ENCODE measurements around the gene OR4N5. TPM values are rescaled to one million over a fixed set of nuclear protein-coding genes. Genes with fewer than 3 reads are reported as not detected.
A peak's percentile ranks its signal among the peaks of the same experiment; 100 is the strongest.

OR4N5 gene
- total RNA-seq, 2 donors from 2014 or later: not detected

DNA sequence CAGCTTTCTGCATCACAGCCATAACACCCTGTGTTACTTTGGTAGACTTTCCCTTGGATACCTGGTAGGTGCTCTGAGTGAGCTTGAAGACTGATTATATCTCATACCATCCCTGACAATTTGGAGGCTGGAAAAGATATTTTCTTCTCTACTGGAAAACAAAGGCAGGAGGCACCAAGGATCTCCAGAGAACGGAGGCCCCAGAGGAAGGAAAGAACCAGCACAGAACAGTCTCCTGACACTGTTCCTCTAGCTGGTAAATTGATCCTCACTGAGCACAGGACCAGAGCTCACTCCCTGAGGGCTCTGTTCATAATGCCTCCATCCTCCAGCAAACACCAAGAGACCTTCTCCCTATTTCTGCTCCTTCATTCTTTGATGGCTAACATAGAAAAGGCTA, 52.0 kb downstream of the OR4N5 start, which contains the start of gene OR11G2:
Gene OR11G2 (plus strand): TSS at position 301 of the 400 bp plus-strand sequence. CDS start 6,542 bp downstream, outside the sequence.
- Histone ChIP-seq H3K36me3 (ENCODE audit: control insufficient read depth, insufficient read depth, low read length) (no peaks in the 10 kb centered on the region), H3K4me1 (ENCODE audit: control insufficient read depth, insufficient read depth, low read length) (no peaks in the 10 kb centered on the region), H3K27me3 (ENCODE audit: control insufficient read depth, insufficient read depth, low read length, poor library complexity, severe bottlenecking) (no peaks in the 10 kb centered on the region), H3K9me3 (ENCODE audit: control insufficient read depth, low read length) (peaks cover 90% of the 10 kb centered on the region), H3K27ac (ENCODE audit: low read depth, low read length) (no peak within 1 kb of the TSS), H3K9ac (ENCODE audit: extremely low read depth, low read length, poor library complexity, severe bottlenecking) (no peak within 1 kb of the TSS), H3K4me3 (ENCODE audit: low read length) (no peak within 1 kb of the TSS)
- Mint-ChIP-seq H3K9me3 (peaks cover 94% of the 10 kb centered on the region), H3K4me1 (no peaks in the 10 kb centered on the region), H3K4me3 (no peak within 1 kb of the TSS), H3K36me3 (ENCODE audit: low read depth) (no peaks in the 10 kb centered on the region), H3K27ac (no peak within 1 kb of the TSS), H3K27me3 (ENCODE audit: insufficient read depth) (no peaks in the 10 kb centered on the region)
- 40% methylated on average over 1 of the region's 1 CpG; no CpG with 5 or more reads in 1 of the 2 experiments for WGBS, 2 experiments (ENCODE audit: insufficient coverage in 1 of 2, insufficient read length in 1 of 2)
- DNase-seq: no peak
- TF ChIP-seq, protein P1, sequence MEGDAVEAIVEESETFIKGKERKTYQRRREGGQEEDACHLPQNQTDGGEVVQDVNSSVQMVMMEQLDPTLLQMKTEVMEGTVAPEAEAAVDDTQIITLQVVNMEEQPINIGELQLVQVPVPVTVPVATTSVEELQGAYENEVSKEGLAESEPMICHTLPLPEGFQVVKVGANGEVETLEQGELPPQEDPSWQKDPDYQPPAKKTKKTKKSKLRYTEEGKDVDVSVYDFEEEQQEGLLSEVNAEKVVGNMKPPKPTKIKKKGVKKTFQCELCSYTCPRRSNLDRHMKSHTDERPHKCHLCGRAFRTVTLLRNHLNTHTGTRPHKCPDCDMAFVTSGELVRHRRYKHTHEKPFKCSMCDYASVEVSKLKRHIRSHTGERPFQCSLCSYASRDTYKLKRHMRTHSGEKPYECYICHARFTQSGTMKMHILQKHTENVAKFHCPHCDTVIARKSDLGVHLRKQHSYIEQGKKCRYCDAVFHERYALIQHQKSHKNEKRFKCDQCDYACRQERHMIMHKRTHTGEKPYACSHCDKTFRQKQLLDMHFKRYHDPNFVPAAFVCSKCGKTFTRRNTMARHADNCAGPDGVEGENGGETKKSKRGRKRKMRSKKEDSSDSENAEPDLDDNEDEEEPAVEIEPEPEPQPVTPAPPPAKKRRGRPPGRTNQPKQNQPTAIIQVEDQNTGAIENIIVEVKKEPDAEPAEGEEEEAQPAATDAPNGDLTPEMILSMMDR (conservative IDR thresholded peaks at IDR 0.05): no peak

DNA sequence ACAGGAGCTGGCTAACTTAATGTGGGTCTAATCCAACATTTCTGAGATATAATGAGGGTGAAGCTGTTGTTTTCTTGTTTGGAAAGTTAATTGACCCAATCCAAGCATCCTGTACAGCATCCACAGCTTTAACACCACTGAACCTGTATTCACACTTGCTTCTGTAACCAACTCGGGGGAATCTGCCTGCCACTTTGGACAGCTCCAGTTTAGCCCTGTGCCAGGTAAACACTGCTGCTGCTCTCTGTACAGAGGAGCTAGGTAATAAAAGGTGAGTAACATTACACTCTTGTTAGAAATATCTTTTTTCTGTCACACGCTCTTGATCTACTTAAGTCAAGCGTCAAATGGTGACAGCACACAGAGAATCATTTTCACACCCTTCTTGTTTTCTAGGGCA, 52.8 kb downstream of the OR4N5 start:
- TF ChIP-seq, protein P1 (conservative IDR thresholded peaks at IDR 0.05): no peak
- Histone ChIP-seq H3K4me3 (ENCODE audit: low read length) (no peak overlapping the region), H3K4me1 (ENCODE audit: control insufficient read depth, insufficient read depth, low read length) (no peaks in the 10 kb centered on the region), H3K27ac (ENCODE audit: low read depth, low read length) (no peak overlapping the region), H3K36me3 (ENCODE audit: control insufficient read depth, insufficient read depth, low read length) (no peaks in the 10 kb centered on the region), H3K27me3 (ENCODE audit: control insufficient read depth, insufficient read depth, low read length, poor library complexity, severe bottlenecking) (no peaks in the 10 kb centered on the region), H3K9ac (ENCODE audit: extremely low read depth, low read length, poor library complexity, severe bottlenecking) (no peak overlapping the region), H3K9me3 (ENCODE audit: control insufficient read depth, low read length) (peaks cover 90% of the 10 kb centered on the region)
- DNase-seq: no peak
- Mint-ChIP-seq H3K4me1 (no peaks in the 10 kb centered on the region), H3K27ac (no peak overlapping the region), H3K9me3 (peaks cover 94% of the 10 kb centered on the region), H3K36me3 (ENCODE audit: low read depth) (no peaks in the 10 kb centered on the region), H3K27me3 (ENCODE audit: insufficient read depth) (no peaks in the 10 kb centered on the region), H3K4me3 (no peak overlapping the region)
- 76 to 83% methylated on average over 2 to 3 of the region's 3 CpGs for WGBS, 2 experiments (ENCODE audit: insufficient coverage in 1 of 2, insufficient read length in 1 of 2)

GRCh38 chr14:20194101-20194500, 55.5 kb downstream of the OR4N5 start:
- Histone ChIP-seq H3K9me3 (ENCODE audit: control insufficient read depth, low read length) (peaks cover 79% of the 10 kb centered on the region), H3K27me3 (ENCODE audit: control insufficient read depth, insufficient read depth, low read length, poor library complexity, severe bottlenecking) (no peaks in the 10 kb centered on the region), H3K4me1 (ENCODE audit: control insufficient read depth, insufficient read depth, low read length) (no peaks in the 10 kb centered on the region), H3K9ac (ENCODE audit: extremely low read depth, low read length, poor library complexity, severe bottlenecking) (no peak overlapping the region), H3K4me3 (ENCODE audit: low read length) (peak overlapping the region; percentile 35), H3K27ac (ENCODE audit: low read depth, low read length) (no peak overlapping the region), H3K36me3 (ENCODE audit: control insufficient read depth, insufficient read depth, low read length) (no peaks in the 10 kb centered on the region)
- H3K36me3 Mint-ChIP-seq (ENCODE audit: low read depth): no peaks in the 10 kb centered on the region
- H3K4me1 Mint-ChIP-seq: no peaks in the 10 kb centered on the region
- H3K27me3 Mint-ChIP-seq (ENCODE audit: insufficient read depth): no peaks in the 10 kb centered on the region
- TF ChIP-seq, protein P1 (conservative IDR thresholded peaks at IDR 0.05): no peak
- no peak overlapping the region for H3K27ac Mint-ChIP-seq
- no peak for DNase-seq
- peaks cover 86% of the 10 kb centered on the region for H3K9me3 Mint-ChIP-seq
- no peak overlapping the region for H3K4me3 Mint-ChIP-seq

Other genes with a start within 250 kb of the OR4N5 start
- gene OR4K5, start 218.2 kb upstream of the OR4N5 start, total RNA-seq: not detected
- not detected for gene OR4K1, start 207.9 kb upstream of the OR4N5 start, total RNA-seq
- gene OR4K15, start 163.2 kb upstream of the OR4N5 start, total RNA-seq: not detected
- gene OR4Q2, start 136.7 kb upstream of the OR4N5 start, total RNA-seq: not detected
- not detected for gene OR4K14, start 119.5 kb upstream of the OR4N5 start, total RNA-seq
- gene OR4K13, start 102.8 kb upstream of the OR4N5 start, total RNA-seq: not detected
- gene OR4L1, start 78.8 kb upstream of the OR4N5 start, total RNA-seq: not detected
- gene OR4K17, start 28.1 kb upstream of the OR4N5 start, total RNA-seq: not detected
- gene OR11G2, start 52.1 kb downstream of the OR4N5 start, total RNA-seq: not detected
- gene OR11H6, start 84.9 kb downstream of the OR4N5 start, total RNA-seq: not detected
- gene OR11H7, start 90.2 kb downstream of the OR4N5 start, total RNA-seq: not detected
- not detected for gene OR11H4, start 100.5 kb downstream of the OR4N5 start, total RNA-seq
- 10 to 100 TPM; 20.1 to 20.5 TPM for gene TTC5, start 167.1 kb downstream of the OR4N5 start, total RNA-seq
- gene CCNB1IP1, start 194.5 kb downstream of the OR4N5 start, total RNA-seq: 10 to 100 TPM; 96.1 to 99.5 TPM
- gene PARP2, start 204.8 kb downstream of the OR4N5 start, total RNA-seq: 10 to 100 TPM; 36.1 to 63.7 TPM

All from endodermal cell (in vitro differentiated cells).